Measurements from ENCODE around the gene PFKL.

PFKL gene

GRCh38 chr21:44322621-44323325, 22.9 kb downstream of the PFKL start:
- Mint-ChIP-seq H3K27me3 (no peaks in the 10 kb centered on the region), H3K27ac (no peak overlapping the region), H3K9me3 (no peaks in the 10 kb centered on the region), H3K4me3 (no peak overlapping the region), H3K4me1 (ENCODE audit: low read depth) (no peaks in the 10 kb centered on the region), H3K36me3 (ENCODE audit: low read depth) (no peaks in the 10 kb centered on the region)

DNA sequence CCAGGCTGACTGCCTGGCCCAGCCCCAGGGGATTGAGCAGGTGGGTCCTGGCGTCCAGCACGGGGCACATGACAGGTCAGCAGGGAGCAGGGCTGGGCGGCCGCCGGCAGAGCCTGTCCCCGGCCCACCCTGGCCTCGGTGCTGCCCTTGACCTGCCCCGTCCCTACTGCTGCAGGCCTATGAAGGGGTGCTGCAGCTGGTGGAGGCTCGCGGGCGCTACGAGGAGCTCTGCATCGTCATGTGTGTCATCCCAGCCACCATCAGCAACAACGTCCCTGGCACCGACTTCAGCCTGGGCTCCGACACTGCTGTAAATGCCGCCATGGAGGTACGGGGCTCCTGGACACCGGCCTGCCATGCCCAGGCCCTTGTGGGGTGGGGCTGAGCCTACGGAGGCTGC, 23.7 kb downstream of the PFKL start:
- H3K27ac Mint-ChIP-seq = no peak overlapping the region

GRCh38 chr21:44324106-44324853, 24.4 kb downstream of the PFKL start:
- no peaks in the 10 kb centered on the region for H3K36me3 Mint-ChIP-seq (ENCODE audit: low read depth)
- H3K4me3 Mint-ChIP-seq = no peak overlapping the region
- H3K9me3 Mint-ChIP-seq = no peaks in the 10 kb centered on the region
- no peak overlapping the region for H3K27ac Mint-ChIP-seq
- H3K27me3 Mint-ChIP-seq = no peaks in the 10 kb centered on the region
- no peaks in the 10 kb centered on the region for H3K4me1 Mint-ChIP-seq (ENCODE audit: low read depth)

More for the DNA sequence above, 23.7 kb downstream of the PFKL start:
- Mint-ChIP-seq H3K9me3 (no peaks in the 10 kb centered on the region), H3K4me3 (no peak overlapping the region), H3K36me3 (ENCODE audit: low read depth) (no peaks in the 10 kb centered on the region), H3K27me3 (no peaks in the 10 kb centered on the region), H3K4me1 (ENCODE audit: low read depth) (no peaks in the 10 kb centered on the region)

DNA sequence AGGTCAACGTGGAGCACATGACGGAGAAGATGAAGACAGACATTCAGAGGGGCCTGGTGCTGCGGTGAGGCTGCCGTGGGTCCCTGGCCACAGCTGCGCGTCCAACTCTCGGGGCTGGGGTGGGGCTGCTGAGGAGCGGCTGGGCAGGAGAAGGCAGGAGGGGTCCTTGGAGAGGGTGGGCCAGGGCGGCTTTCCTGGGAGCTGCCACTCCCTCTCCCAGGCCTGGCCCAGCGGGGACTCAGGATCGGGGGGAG, 24.9 kb downstream of the PFKL start:
- no peak overlapping the region for H3K27ac Mint-ChIP-seq
- no peaks in the 10 kb centered on the region for H3K36me3 Mint-ChIP-seq (ENCODE audit: low read depth)

DNA sequence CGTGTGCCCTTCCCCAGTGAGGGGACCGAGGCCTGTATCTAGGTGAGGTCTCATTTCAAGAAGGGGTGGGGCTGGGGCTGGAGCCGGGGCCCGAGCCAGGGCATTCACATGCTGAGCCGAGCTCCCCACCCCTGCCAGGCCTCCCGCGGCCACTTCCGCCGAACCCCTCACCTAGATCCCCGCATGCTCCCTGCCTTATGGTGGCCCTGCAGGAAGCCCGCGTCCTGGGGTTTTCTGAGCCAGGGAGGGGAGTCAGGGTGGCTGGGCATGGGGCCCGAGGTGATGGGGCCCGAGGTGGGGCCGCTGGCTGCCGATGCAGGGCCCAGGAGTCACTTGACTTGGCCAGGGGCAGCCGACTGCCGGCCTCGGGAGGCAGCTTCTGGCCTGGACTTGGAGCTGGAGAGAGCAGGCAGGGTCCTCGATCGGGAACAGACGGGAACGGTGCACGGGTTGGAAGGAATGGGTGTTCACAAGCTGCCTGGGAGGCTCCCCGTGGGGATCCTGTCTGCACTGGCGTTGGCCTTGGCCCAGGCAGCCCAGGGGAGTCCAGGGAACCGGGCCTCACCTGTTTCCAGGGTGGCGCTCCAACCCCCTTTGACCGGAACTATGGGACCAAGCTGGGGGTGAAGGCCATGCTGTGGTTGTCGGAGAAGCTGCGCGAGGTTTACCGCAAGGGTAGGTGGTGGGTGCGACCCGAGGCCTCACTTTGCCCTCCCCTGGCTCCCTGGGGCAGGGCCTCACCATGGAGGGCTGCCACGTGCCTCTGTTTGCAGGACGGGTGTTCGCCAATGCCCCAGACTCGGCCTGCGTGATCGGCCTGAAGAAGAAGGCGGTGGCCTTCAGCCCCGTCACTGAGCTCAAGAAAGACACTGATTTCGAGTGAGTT, 25.8 kb downstream of the PFKL start:
- Mint-ChIP-seq H3K27ac (no peak overlapping the region), H3K27me3 (no peaks in the 10 kb centered on the region), H3K9me3 (no peaks in the 10 kb centered on the region), H3K4me3 (no peak overlapping the region), H3K4me1 (ENCODE audit: low read depth) (no peaks in the 10 kb centered on the region), H3K36me3 (ENCODE audit: low read depth) (no peaks in the 10 kb centered on the region)

More for the DNA sequence above, 24.9 kb downstream of the PFKL start:
- H3K4me1 Mint-ChIP-seq (ENCODE audit: low read depth) = no peaks in the 10 kb centered on the region
- H3K27me3 Mint-ChIP-seq = no peaks in the 10 kb centered on the region
- no peak overlapping the region for H3K4me3 Mint-ChIP-seq
- no peaks in the 10 kb centered on the region for H3K9me3 Mint-ChIP-seq

DNA sequence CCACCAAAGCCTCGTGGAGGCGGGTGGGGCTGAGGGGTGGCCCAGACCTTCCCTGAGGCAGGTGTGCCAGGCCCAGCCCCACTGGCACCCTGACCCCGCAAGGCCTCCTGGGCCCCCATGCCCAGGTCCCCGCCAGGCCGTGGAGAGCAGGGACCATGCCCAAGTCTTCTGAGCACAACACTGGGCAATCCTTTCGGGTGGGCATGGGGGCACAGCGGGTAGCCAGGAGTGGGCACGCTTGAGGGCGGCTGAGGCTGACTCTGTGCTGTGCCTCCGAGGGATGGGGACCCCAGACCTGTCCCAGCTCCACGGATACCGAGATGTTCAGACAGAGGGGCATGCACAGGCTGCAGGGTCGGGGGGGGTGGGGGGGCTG, 26.4 kb downstream of the PFKL start:
- Mint-ChIP-seq H3K27ac (no peak overlapping the region), H3K9me3 (no peaks in the 10 kb centered on the region), H3K4me1 (ENCODE audit: low read depth) (no peaks in the 10 kb centered on the region), H3K27me3 (no peaks in the 10 kb centered on the region), H3K4me3 (no peak overlapping the region), H3K36me3 (ENCODE audit: low read depth) (no peaks in the 10 kb centered on the region)

GRCh38 chr21:44326716-44327602, 27.1 kb downstream of the PFKL start:
- Mint-ChIP-seq H3K27me3 (no peaks in the 10 kb centered on the region), H3K4me3 (no peak overlapping the region), H3K27ac (no peak overlapping the region), H3K4me1 (ENCODE audit: low read depth) (no peaks in the 10 kb centered on the region), H3K36me3 (ENCODE audit: low read depth) (no peaks in the 10 kb centered on the region), H3K9me3 (no peaks in the 10 kb centered on the region)

DNA sequence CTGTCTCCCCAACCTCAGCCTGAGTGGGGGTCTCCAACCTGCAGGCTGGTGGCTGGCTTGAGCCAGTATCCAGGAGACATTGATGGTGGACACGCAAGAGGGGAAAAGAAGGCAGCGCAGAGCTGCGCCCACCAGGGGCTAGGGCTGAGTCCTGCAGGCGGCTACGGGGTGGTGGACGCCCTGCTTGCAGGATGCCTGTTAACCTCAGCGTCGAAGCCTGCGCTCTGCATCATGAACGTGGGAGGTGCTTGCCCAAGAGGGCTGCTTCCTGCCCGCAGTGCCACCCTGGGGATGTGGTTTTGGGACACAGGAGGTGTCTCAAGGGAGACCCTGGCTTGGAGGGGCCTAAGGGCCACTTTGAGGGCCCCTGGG, 27.7 kb downstream of the PFKL start:
- Mint-ChIP-seq H3K36me3 (ENCODE audit: low read depth) (no peaks in the 10 kb centered on the region), H3K4me3 (no peak overlapping the region), H3K27ac (no peak overlapping the region), H3K4me1 (ENCODE audit: low read depth) (no peaks in the 10 kb centered on the region), H3K9me3 (no peaks in the 10 kb centered on the region), H3K27me3 (no peaks in the 10 kb centered on the region)

DNA sequence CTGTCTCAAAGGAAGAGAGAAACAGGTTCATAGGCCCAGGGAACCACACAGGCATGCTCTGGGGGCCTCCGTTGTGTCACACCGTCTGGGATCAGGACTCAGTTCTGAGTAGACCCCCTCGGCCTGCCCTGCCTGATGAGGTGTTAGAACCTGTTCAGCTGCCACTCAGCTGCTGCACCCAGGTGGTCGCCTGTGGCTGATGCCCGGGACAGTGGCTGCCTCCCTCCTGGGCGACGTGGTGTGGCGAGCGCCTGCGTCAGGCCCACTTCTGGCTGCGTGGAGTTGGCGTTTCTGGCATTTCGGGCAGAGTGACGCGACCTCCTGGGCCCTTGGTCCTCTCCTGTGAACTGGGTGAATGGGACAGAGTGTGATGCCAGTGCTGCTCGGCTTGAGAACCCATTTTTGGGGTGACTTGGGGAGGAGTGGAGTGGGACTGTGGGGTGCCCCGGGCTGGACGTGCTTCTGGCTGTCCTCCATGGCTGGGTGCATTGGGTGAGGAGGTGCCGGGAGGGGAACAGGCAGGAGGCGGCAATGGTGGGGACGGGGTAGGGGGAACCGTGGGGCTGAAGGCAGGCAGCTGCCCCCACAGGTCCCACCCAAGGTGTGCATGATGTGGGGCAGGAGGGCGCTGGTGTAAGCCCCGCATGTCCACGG, 28.5 kb downstream of the PFKL start:
- H3K27me3 Mint-ChIP-seq = no peaks in the 10 kb centered on the region
- no peaks in the 10 kb centered on the region for H3K4me1 Mint-ChIP-seq (ENCODE audit: low read depth)
- H3K36me3 Mint-ChIP-seq (ENCODE audit: low read depth) = no peaks in the 10 kb centered on the region
- no peaks in the 10 kb centered on the region for H3K9me3 Mint-ChIP-seq
- H3K4me3 Mint-ChIP-seq = no peak overlapping the region
- H3K27ac Mint-ChIP-seq = no peak overlapping the region

- H3K36me3 Mint-ChIP-seq (ENCODE audit: low read depth) = no peaks in the 10 kb centered on the region
- no peak overlapping the region for H3K27ac Mint-ChIP-seq
- no peak overlapping the region for H3K4me3 Mint-ChIP-seq
- no peaks in the 10 kb centered on the region for H3K4me1 Mint-ChIP-seq (ENCODE audit: low read depth)
- no peaks in the 10 kb centered on the region for H3K9me3 Mint-ChIP-seq
- H3K27me3 Mint-ChIP-seq = no peaks in the 10 kb centered on the region
Measured at GRCh38 chr21:44329086-44329889, 29.4 kb downstream of the PFKL start.

DNA sequence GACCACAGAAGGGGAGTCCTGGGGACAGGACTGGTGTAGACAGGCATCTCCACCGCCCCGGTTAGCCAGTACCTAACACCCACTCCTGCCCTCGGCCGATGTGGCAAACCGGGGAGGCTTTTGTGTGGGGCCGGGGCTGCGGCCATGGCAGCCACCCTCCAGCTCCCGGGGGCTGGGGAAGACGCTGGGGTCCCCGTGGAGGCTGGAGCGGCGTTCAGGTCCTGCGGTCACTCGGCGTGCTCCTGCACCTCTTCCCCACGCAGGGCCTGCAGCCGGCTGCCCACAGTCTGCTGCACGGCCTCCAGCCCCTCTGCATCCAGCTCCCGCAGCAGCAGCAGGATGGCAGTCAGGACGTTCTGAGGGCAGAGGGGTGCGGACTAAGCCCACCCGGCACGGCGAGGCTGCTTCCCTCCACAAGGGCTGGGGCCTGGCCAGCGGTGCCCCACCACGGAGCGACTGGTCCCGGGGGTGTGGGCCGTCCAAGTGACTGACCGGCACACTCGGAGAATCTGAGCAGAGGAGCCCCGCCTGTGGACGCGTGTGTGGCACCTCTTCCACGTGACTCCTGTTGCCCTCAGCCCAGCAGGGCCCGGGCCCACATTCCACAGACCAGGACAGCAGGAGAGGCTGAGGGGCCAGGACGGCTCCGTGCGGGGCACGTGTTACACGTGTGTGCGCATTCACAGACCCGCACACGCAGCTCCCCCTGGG, 30.3 kb downstream of the PFKL start:
- H3K27me3 Mint-ChIP-seq = no peaks in the 10 kb centered on the region
- H3K27ac Mint-ChIP-seq = no peak overlapping the region
- H3K4me3 Mint-ChIP-seq = no peak overlapping the region
- H3K9me3 Mint-ChIP-seq = no peaks in the 10 kb centered on the region
- H3K36me3 Mint-ChIP-seq (ENCODE audit: low read depth) = no peaks in the 10 kb centered on the region
- H3K4me1 Mint-ChIP-seq (ENCODE audit: low read depth) = no peaks in the 10 kb centered on the region

GRCh38 chr21:44330698-44331097, 30.8 kb downstream of the PFKL start:
- no peaks in the 10 kb centered on the region for H3K27me3 Mint-ChIP-seq
- no peaks in the 10 kb centered on the region for H3K9me3 Mint-ChIP-seq
- no peak overlapping the region for H3K27ac Mint-ChIP-seq
- no peaks in the 10 kb centered on the region for H3K4me1 Mint-ChIP-seq (ENCODE audit: low read depth)
- H3K4me3 Mint-ChIP-seq = no peak overlapping the region
- H3K36me3 Mint-ChIP-seq (ENCODE audit: low read depth) = no peaks in the 10 kb centered on the region

- Mint-ChIP-seq H3K27ac (no peak overlapping the region), H3K9me3 (no peaks in the 10 kb centered on the region), H3K4me3 (no peak overlapping the region), H3K27me3 (no peaks in the 10 kb centered on the region), H3K36me3 (ENCODE audit: low read depth) (no peaks in the 10 kb centered on the region), H3K4me1 (ENCODE audit: low read depth) (no peaks in the 10 kb centered on the region)
Measured at GRCh38 chr21:44331209-44331608, 31.4 kb downstream of the PFKL start.
